Smooth muscle cell (in vitro differentiated cells): ENCODE measurements around the gene FOXC1. TPM values are rescaled to one million over a fixed set of nuclear protein-coding genes. Genes with fewer than 3 reads are reported as not detected.

ENCODE experiments used
- DNase-seq: peaks from one replicate; lab custom pipeline; 2025; ENCODE audit not compliant: unreplicated experiment; lab: John Stamatoyannopoulos, UW
- H2AFZ ChIP-seq: fragments of 200-600 bp; sonication (generic); 2 replicates; pipeline ENCODE4 v1.6.0; 2016; ENCODE audit warnings: antibody characterized with exemption, low read depth, mild to moderate bottlenecking
- H3F3A ChIP-seq: fragments of 200-600 bp; sonication (generic); 2 replicates; pipeline ENCODE4 v1.6.0; 2017; ENCODE audit warnings: antibody characterized with exemption, low read depth
- H3K27ac ChIP-seq: fragments of 200-600 bp; sonication (generic); 2 replicates; pipeline ENCODE4 v1.5.1; 2016; ENCODE audit warnings: low read depth, mild to moderate bottlenecking
- H3K27me3 ChIP-seq: fragments of 200-600 bp; sonication (generic); 2 replicates; pipeline ENCODE4 v1.6.1; 2016; ENCODE audit warnings: low read depth, mild to moderate bottlenecking
- H3K36me3 ChIP-seq: fragments of 200-600 bp; sonication (generic); 2 replicates; pipeline ENCODE4 v1.5.1; 2016; ENCODE audit warnings: low read depth
- H3K4me1 ChIP-seq: fragments of 200-600 bp; sonication (generic); 2 replicates; pipeline ENCODE4 v1.5.1; 2016; ENCODE audit warnings: low read depth
- H3K4me2 ChIP-seq: fragments of 200-600 bp; sonication (generic); 2 replicates; pipeline ENCODE4 v1.6.0; 2016; ENCODE audit warnings: mild to moderate bottlenecking
- H3K4me3 ChIP-seq: fragments of 200-600 bp; sonication (generic); 2 replicates; pipeline ENCODE4 v1.5.1; 2016; ENCODE audit warnings: mild to moderate bottlenecking
- H3K79me2 ChIP-seq: fragments of 200-600 bp; sonication (generic); 2 replicates; pipeline ENCODE4 v1.6.0; 2016; ENCODE audit warnings: low read depth, mild to moderate bottlenecking
- H3K9ac ChIP-seq: fragments of 200-600 bp; sonication (generic); 2 replicates; pipeline ENCODE4 v1.6.0; 2016; ENCODE audit warnings: low read depth
- H3K9me3 ChIP-seq: fragments of 200-600 bp; sonication (generic); replicated peaks from 2 replicates; pipeline ENCODE4 v1.5.1; 2016; ENCODE audit warnings: low read depth
- H4K20me1 ChIP-seq: fragments of 200-600 bp; sonication (generic); 2 replicates; pipeline ENCODE4 v1.6.0; 2016; ENCODE audit warnings: low read depth
- CTCF ChIP-seq: fragments of 200-600 bp; sonication (generic); IDR thresholded peaks from 2 replicates; pipeline ENCODE4 v1.5.1; 2017; ENCODE audit warnings: borderline replicate concordance, mild to moderate bottlenecking, antibody characterized with exemption; ENCODE audit not compliant: insufficient read depth, poor library complexity, severe bottlenecking
- WGBS: methylation state at CpG from one replicate; pipeline ENCODE4 v1.1.7; 2016; ENCODE audit warnings: low lambda C conversion rate; 5-methylcytosine and 5-hydroxymethylcytosine counted together
- polyA plus RNA-seq: library from polyadenylated mRNA; unstranded; fragments of >200 nt; fragmentation: Nextera tagmentation; extraction: Ambion mirVana; gene quantifications from 2 replicates; pipeline ENCODE4 v1.2.1, GENCODE V29; 2016
- total RNA-seq: library from RNA; depleted of rRNA; stranded (reverse); fragments of >200 nt; gene quantifications from 2 replicates; pipeline ENCODE4 v1.2.3, GENCODE V29; 2014

Gene FOXC1
- total and polyA plus RNA-seq, 2 experiments from 2014 or later, result 0.10 to 1.4 TPM

GRCh38 chr6:1612299-1612973 is 2.7 kb downstream of the FOXC1 start:
- Histone ChIP-seq H3K4me3 (peak overlapping the region; percentile 56), H3K9ac (no peak overlapping the region)

GRCh38 chr6:1612974-1613306 is 3.2 kb downstream of the FOXC1 start:
- no peak overlapping the region for H3K27ac ChIP-seq
- H2AFZ ChIP-seq, result no peak overlapping the region
- no peak for TF ChIP-seq CTCF
- peak overlapping the region; percentile 56 for H3K4me3 ChIP-seq
- H3K27me3 ChIP-seq, result peaks cover 90% of the 10 kb centered on the region
- H3F3A ChIP-seq, result no peaks in the 10 kb centered on the region
- no peaks in the 10 kb centered on the region for H3K9me3 ChIP-seq
- no peak overlapping the region for H3K9ac ChIP-seq
- WGBS, result 9% methylated on average over 7 of the region's 7 CpGs
- peaks cover 10% of the 10 kb centered on the region for H4K20me1 ChIP-seq
- no peaks in the 10 kb centered on the region for H3K36me3 ChIP-seq
- H3K4me1 ChIP-seq, result peaks cover 18% of the 10 kb centered on the region
- H3K79me2 ChIP-seq, result no peaks in the 10 kb centered on the region
- no peak for DNase-seq
- H3K4me2 ChIP-seq, result peak overlapping the region; percentile 91

More at GRCh38 chr6:1612299-1612973, 2.7 kb downstream of the FOXC1 start:
- H3K4me1 ChIP-seq, result peaks cover 23% of the 10 kb centered on the region
- no peak for TF ChIP-seq CTCF
- H3K9me3 ChIP-seq, result no peaks in the 10 kb centered on the region
- peaks cover 10% of the 10 kb centered on the region for H4K20me1 ChIP-seq
- peaks cover 90% of the 10 kb centered on the region for H3K27me3 ChIP-seq
- H3K4me2 ChIP-seq, result peak overlapping the region; percentile 91
- no peaks in the 10 kb centered on the region for H3F3A ChIP-seq
- 13% methylated on average over 10 of the region's 10 CpGs for WGBS
- no peak for DNase-seq
- H2AFZ ChIP-seq, result peak overlapping the region; percentile 23
- no peak overlapping the region for H3K27ac ChIP-seq
- H3K36me3 ChIP-seq, result no peaks in the 10 kb centered on the region
- no peaks in the 10 kb centered on the region for H3K79me2 ChIP-seq

GRCh38 chr6:1613346-1613687 is 3.6 kb downstream of the FOXC1 start:
- Histone ChIP-seq H3K9me3 (no peaks in the 10 kb centered on the region), H3K9ac (no peak overlapping the region), H3K79me2 (no peaks in the 10 kb centered on the region), H3F3A (no peaks in the 10 kb centered on the region), H3K27me3 (peaks cover 90% of the 10 kb centered on the region), H2AFZ (no peak overlapping the region), H3K4me2 (peak overlapping the region; percentile 67), H3K4me3 (no peak overlapping the region), H4K20me1 (peaks cover 10% of the 10 kb centered on the region), H3K36me3 (no peaks in the 10 kb centered on the region), H3K27ac (no peak overlapping the region), H3K4me1 (peaks cover 15% of the 10 kb centered on the region)
- no peak for DNase-seq
- no peak for TF ChIP-seq CTCF
- WGBS, result 3% methylated on average over 3 of the region's 3 CpGs

- Histone ChIP-seq H3K9me3 (no peaks in the 10 kb centered on the region), H3K9ac (no peak overlapping the region), H3K27ac (no peak overlapping the region), H3K4me1 (peaks cover 15% of the 10 kb centered on the region), H3K4me3 (peak overlapping the region; percentile 15), H3K36me3 (no peaks in the 10 kb centered on the region), H2AFZ (no peak overlapping the region), H4K20me1 (peaks cover 10% of the 10 kb centered on the region), H3K79me2 (no peaks in the 10 kb centered on the region), H3K27me3 (peaks cover 90% of the 10 kb centered on the region), H3F3A (no peaks in the 10 kb centered on the region), H3K4me2 (peak overlapping the region; percentile 67)
- WGBS, result 2% methylated on average over 54 of the region's 60 CpGs
- DNase-seq, result no peak
- no peak for TF ChIP-seq CTCF
These were observed 4.2 kb downstream of the FOXC1 start for GRCh38 chr6:1613688-1614447.
